Activated CD8-positive, alpha-beta memory T cell treated with anti-CD3 and anti-CD28 coated beads, Interleukin-2, amount 50 U/mL, for 1 hour (primary cell): Measurements from ENCODE around the gene VPS50.
"Not testable (repeated sequence)": the region's sequence is repeated elsewhere in the genome, so short reads cannot be mapped to it uniquely, and the experiment has no call there.

Source experiments
- DNase-seq: peaks from one replicate; pipeline ENCODE4 v3.0.0-alpha.2; 2020; ENCODE audit errors: extremely low read depth

Gene VPS50

DNA sequence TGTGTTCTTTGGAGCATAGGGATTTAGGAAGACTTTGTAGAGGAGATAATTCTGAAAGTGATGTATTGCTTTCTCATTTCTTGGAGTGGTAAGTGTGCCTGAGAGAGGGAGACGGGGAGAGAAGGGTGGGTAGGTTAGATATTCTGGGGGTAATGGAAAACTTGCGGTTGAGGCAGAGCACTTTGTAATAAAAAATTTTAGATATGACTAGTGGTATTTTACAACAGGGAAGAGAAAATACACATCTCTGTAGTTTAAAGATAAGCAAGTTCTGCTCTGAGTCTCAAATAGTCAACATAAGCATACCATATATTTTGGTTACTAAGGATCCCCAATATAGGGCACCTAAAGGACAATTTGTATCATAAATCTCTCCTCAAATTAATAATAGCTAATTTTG lies 6.6 kb downstream of the VPS50 start:
- DNase-seq = no peak

DNA sequence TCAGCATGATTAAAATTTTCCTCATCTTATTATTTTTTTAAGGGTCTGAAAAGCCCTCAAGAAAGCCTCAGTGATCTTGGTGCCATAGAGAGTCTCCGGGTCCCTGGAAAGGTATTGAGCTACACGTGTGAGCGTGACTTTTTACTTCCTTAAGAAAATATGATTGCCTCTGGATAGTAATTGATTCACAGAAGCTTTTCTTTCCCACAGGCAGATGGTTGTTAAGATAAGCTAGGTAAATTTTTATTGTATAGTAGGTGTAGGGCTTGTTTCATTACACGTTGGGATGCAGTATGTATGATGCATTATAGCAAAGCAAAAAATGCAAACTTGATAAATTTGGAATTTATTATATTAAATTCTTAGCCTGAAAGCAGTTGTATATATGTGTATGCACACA lies 7.7 kb downstream of the VPS50 start:
- no peak for DNase-seq

DNA sequence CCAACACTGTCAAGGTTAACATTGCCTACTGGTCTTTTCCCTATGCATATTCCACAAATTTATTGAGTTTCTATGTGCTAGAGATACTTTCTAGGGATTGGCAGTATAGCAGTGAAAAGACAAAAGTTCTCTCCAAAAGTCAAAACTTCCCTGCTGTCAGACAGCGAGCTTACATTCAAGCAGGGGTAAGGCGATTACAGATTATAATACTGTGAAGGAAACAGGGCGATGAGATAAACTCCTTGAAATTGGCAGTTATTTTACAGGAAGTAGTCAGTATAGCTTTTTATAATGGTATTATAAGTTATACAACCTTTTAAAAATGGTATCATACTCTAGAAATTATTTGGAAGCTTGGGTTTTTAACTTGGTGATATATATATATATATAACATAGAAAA lies 9.9 kb downstream of the VPS50 start:
- no peak for DNase-seq

- no peak for DNase-seq
Observed at GRCh38 chr7:93245525-93246432, 13.6 kb downstream of the VPS50 start.

GRCh38 chr7:93249491-93250148 lies 17.5 kb downstream of the VPS50 start:
- no peak for DNase-seq

GRCh38 chr7:93258661-93259060 lies 26.5 kb downstream of the VPS50 start:
- DNase-seq = no peak

- DNase-seq = no peak
Observed at GRCh38 chr7:93262535-93262934, 30.4 kb downstream of the VPS50 start.

GRCh38 chr7:93265220-93265619 lies 33.1 kb downstream of the VPS50 start:
- DNase-seq = no peak

GRCh38 chr7:93279541-93279940 lies 47.4 kb downstream of the VPS50 start:
- DNase-seq = no peak

DNA sequence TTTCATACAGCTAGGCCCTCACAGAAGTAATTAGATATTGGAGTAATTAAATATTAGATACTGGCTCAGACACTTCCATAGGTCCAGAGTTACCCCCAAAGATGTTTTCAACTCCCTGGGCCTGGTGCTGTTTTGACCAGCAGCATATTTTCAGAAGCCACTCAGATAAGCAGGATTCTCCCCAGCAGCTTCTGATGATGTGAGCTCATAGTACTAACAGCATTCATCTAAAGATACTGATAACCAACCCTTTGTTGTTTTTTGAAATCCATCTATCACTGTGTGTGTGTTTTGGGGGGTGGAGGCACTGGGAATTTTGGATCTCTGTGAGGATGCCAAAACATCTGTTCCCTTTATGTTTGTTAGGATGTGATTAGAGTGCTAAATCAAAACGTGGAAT lies 52.7 kb downstream of the VPS50 start:
- DNase-seq = no peak

GRCh38 chr7:93293229-93293628 lies 61.1 kb downstream of the VPS50 start:
- DNase-seq = no peak

DNA sequence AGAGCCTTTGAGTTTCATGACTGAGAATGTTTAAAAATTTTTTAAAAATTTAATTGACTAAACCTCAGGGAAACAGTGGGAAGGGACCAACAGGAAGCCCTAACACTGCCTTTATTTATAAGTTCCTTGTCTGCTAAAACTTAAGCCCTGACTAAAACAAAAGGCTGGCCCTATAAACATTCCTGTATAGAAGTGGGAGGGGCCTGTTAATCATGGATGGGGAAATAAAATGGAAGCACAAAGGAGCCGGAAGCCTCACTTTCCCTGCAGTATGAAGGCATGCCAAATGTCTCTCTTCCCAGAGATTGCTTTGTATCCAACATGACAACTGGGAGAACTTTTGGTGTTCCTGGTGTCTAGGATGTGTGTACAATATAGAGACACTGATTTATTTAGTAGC lies 66.0 kb downstream of the VPS50 start:
- no peak for DNase-seq

- no peak for DNase-seq
Observed at GRCh38 chr7:93298671-93299070, 66.5 kb downstream of the VPS50 start.

GRCh38 chr7:93301736-93302135 lies 69.6 kb downstream of the VPS50 start:
- no peak for DNase-seq

- no peak for DNase-seq
Observed at GRCh38 chr7:93307131-93307660, 75.0 kb downstream of the VPS50 start.

GRCh38 chr7:93307943-93308342 lies 75.8 kb downstream of the VPS50 start:
- no peak for DNase-seq

DNA sequence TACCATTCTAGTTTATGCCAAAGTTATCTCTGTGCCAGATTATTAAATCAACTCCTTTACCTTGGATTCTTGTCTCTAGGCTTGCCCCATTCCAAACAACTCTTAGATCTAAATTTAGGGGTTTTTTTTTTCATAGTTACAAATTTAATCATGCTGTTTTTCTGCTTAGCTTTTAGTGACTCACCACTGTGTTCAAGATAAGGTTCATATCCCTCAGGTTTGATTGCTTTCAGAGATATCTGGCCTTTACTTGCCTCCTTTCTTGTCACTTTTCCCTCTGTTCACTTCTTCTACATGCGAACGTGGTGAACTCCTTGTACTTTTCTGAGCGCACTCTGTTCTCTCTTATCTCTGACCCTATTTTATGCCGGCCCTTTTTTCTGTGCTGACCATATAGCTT lies 78.2 kb downstream of the VPS50 start:
- no peak for DNase-seq

- no peak for DNase-seq
Observed at GRCh38 chr7:93314449-93314848, 82.3 kb downstream of the VPS50 start.

DNA sequence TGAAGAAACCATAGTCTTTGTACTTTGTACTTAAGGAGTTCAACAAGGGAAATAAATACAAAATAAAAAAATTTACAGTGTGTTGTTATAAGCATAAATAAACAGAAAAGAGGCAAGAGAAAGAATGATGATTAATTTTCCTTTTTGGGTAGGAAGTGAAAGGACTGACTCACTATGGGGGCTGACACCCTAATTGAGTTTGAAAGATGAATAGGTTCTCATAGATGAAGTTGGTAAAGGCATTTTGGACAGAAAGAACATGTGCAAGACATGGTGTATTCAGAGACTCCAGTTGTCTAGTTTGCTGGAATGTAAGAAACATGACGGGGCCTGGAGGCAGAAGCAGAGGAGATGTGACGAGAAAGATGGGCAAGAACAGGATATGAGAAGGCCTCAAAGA lies 83.7 kb downstream of the VPS50 start:
- DNase-seq = no peak

DNA sequence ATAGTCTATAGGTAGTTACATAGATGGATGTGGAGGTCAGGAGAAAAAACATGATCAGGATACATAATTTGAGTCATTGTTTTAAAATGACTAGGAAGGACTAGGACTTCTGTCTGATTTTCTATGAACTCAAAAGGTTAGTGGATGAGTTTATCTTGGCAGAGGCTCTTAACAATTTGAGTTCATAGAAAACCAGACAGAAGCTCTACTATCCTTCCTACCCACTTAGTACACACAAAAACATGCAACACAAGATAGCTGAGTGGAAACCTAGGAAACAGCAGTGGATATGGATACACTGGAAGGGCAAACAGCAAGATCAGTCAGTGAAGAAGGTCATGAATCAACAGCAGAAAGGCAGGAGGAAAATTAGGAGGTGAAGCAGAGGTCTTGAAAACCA lies 84.6 kb downstream of the VPS50 start:
- DNase-seq = no peak

- no peak for DNase-seq
Observed at GRCh38 chr7:93320887-93321286, 88.7 kb downstream of the VPS50 start.

- not testable (repeated sequence) for DNase-seq
Observed at GRCh38 chr7:93326291-93326690, 94.1 kb downstream of the VPS50 start.

- no peak for DNase-seq
Observed at GRCh38 chr7:93327006-93327633, 95.0 kb downstream of the VPS50 start.
